HEK293 (cell line): ENCODE measurements around the gene ACER3.
"Not testable (repeated sequence)": the region's sequence is repeated elsewhere in the genome, so short reads cannot be mapped to it uniquely, and the experiment has no call there.

Experiments
- CTCF ChIA-PET: fragments of 350-600 bp; formaldehyde crosslinking; extraction: SDS; loops from one replicate; lab custom pipeline; 2021; ENCODE audit warnings: antibody characterized with exemption; lab: Yijun Ruan, JAX
- POLR2A ChIA-PET: fragments of 300-600 bp; formaldehyde crosslinking; extraction: SDS; loops from one replicate; lab custom pipeline; 2020; ENCODE audit warnings: antibody characterized with exemption, inconsistent platforms; lab: Yijun Ruan, JAX
- H3K27ac ChIP-seq: fragments of 200-500 bp; sonication (Bioruptor generic); 2 replicates; pipeline ENCODE4 v1.5.1; 2014; ENCODE audit warnings: low read depth, low read length, control low read depth, inconsistent platforms; ENCODE audit errors: extremely low read depth
- H3K36me3 ChIP-seq, 2 experiments: fragments of 200-500 bp in 1 of 2; sonication (Bioruptor generic) in 1 of 2; 1 replicate in 1 of 2; 2 replicates in 1 of 2; pipeline ENCODE4 v1.5.1; 2014 to 2017; ENCODE audit warnings: inconsistent platforms in 2 of 2, low read length in 2 of 2; ENCODE audit not compliant: control insufficient read depth in 2 of 2, insufficient read depth in 1 of 2
- H3K4me1 ChIP-seq: fragments of 200-500 bp; sonication (Bioruptor generic); 2 replicates; pipeline ENCODE4 v1.5.1; 2014; ENCODE audit warnings: mild to moderate bottlenecking, low read length, inconsistent platforms; ENCODE audit not compliant: control insufficient read depth, insufficient read depth
- H3K4me3 ChIP-seq: 2 replicates; pipeline ENCODE4 v1.5.1; 2011; ENCODE audit warnings: low read depth, mild to moderate bottlenecking, control low read depth, low read length, moderate library complexity
- H3K9me3 ChIP-seq: fragments of 200-500 bp; sonication (Bioruptor generic); 2 replicates; pipeline ENCODE4 v1.5.1; 2014; ENCODE audit warnings: low read depth, low read length, inconsistent platforms; ENCODE audit not compliant: control insufficient read depth, insufficient read depth
- GLIS1 ChIP-seq: fragments of 450-650 bp; formaldehyde crosslinking; IDR thresholded peaks from 2 replicates; pipeline ENCODE4 v1.5.1; 2016; ENCODE audit warnings: missing biosample characterization, missing genetic modification characterization
- GLIS2 ChIP-seq: fragments of 450-650 bp; formaldehyde crosslinking; IDR thresholded peaks from 2 replicates; pipeline ENCODE4 v1.5.1; 2016; ENCODE audit warnings: missing biosample characterization, missing genetic modification characterization
- MZF1 ChIP-seq: fragments of 450-650 bp; formaldehyde crosslinking; IDR thresholded peaks from 2 replicates; pipeline ENCODE4 v1.5.1; 2017; ENCODE audit warnings: missing biosample characterization, missing genetic modification characterization, borderline replicate concordance
- PBX3 ChIP-seq: sonication (generic); formaldehyde crosslinking; IDR thresholded peaks from 2 replicates; pipeline ENCODE4 v1.8.1; 2022; ENCODE audit warnings: mild to moderate bottlenecking, moderate library complexity, missing genetic modification reagents
- ZNF146 ChIP-seq: fragments of 450-650 bp; formaldehyde crosslinking; IDR thresholded peaks from 2 replicates; pipeline ENCODE4 v1.5.1; 2016; ENCODE audit warnings: missing biosample characterization, missing genetic modification characterization
- ZNF248 ChIP-seq: fragments of 450-650 bp; formaldehyde crosslinking; IDR thresholded peaks from 2 replicates; pipeline ENCODE4 v1.5.1; 2017; ENCODE audit warnings: missing biosample characterization, missing genetic modification characterization
- ZNF280C ChIP-seq: fragments of 450-650 bp; formaldehyde crosslinking; IDR thresholded peaks from 2 replicates; pipeline ENCODE4 v1.5.1; 2016; ENCODE audit warnings: missing biosample characterization, missing genetic modification characterization
- ZNF362 ChIP-seq: fragments of 450-650 bp; formaldehyde crosslinking; IDR thresholded peaks from 2 replicates; pipeline ENCODE4 v1.5.1; 2016; ENCODE audit warnings: missing biosample characterization, missing genetic modification characterization
- ZNF530 ChIP-seq: fragments of 450-650 bp; formaldehyde crosslinking; IDR thresholded peaks from 2 replicates; pipeline ENCODE4 v1.5.1; 2016; ENCODE audit warnings: low read depth, missing biosample characterization, missing genetic modification characterization
- ZNF555 ChIP-seq: fragments of 450-650 bp; formaldehyde crosslinking; conservative IDR thresholded peaks from 2 replicates; pipeline ENCODE4 v1.5.1; 2017; ENCODE audit warnings: missing biosample characterization, mild to moderate bottlenecking, missing genetic modification characterization, inconsistent platforms
- ZNF560 ChIP-seq: fragments of 450-650 bp; formaldehyde crosslinking; IDR thresholded peaks from 2 replicates; pipeline ENCODE4 v1.5.1; 2017; ENCODE audit warnings: missing biosample characterization, missing genetic modification characterization, borderline replicate concordance
- ZSCAN23 ChIP-seq: fragments of 450-650 bp; formaldehyde crosslinking; IDR thresholded peaks from 2 replicates; pipeline ENCODE4 v1.5.1; 2016; ENCODE audit warnings: missing biosample characterization, missing genetic modification characterization
- TF ChIP-seq, protein P1 (sequence below): fragments of 450-650 bp; formaldehyde crosslinking; IDR thresholded peaks from 2 replicates; pipeline ENCODE4 v1.5.1; 2016; ENCODE audit warnings: missing biosample characterization, missing genetic modification characterization

ACER3 gene

DNA sequence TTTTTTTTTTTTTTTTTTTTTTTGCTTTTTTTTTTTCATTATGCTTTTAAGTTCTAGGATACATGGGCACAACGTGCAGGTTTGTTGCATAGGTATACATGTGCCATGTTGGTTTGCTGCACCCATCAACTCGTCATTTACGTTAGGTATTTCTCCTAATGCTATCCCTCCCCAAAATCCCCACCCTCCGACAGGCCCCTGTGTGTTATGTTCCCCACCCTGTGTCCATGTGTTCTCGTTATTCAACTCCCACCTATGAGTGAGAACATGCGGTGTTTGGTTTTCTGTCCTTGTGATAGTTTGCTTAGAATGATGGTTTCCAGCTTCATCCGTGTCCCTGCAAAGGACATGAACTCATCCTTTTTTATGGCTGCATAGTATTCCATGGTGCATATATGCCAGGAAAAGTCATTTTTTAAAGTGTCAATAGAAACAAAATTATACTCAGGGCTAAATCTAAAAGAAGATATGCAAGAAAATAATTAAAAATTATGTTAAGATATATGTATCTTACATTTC is 187.3 kb downstream of the ACER3 start:
- H3K4me1 ChIP-seq, H3K36me3 ChIP-seq, H3K27ac ChIP-seq, H3K4me3 ChIP-seq, H3K9me3 ChIP-seq: not testable (repeated sequence)
- CTCF ChIA-PET = interaction anchor here (0.6 to 4.4 kb wide), 30 partner anchors 10 to 1475 kb away, joined by 3 to 61 read pairs (median 4); partner anchors contain the start of gene CAPN5
- POLR2A ChIA-PET = interaction anchor here (0.6 to 1.4 kb wide), 5 partner anchors 19 to 531 kb away, joined by 3 to 4 read pairs (median 4); partner anchors contain the start of gene CAPN5
- TF ChIP-seq, protein P1, sequence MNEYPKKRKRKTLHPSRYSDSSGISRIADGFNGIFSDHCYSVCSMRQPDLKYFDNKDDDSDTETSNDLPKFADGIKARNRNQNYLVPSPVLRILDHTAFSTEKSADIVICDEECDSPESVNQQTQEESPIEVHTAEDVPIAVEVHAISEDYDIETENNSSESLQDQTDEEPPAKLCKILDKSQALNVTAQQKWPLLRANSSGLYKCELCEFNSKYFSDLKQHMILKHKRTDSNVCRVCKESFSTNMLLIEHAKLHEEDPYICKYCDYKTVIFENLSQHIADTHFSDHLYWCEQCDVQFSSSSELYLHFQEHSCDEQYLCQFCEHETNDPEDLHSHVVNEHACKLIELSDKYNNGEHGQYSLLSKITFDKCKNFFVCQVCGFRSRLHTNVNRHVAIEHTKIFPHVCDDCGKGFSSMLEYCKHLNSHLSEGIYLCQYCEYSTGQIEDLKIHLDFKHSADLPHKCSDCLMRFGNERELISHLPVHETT (tag by site-specific recombination) = 0 out of 2 replicates have a peak, but pooled peaks have one; percentile 2
- TF ChIP-seq ZNF146 (tag by site-specific recombination) (peak; percentile 90), ZNF362 (peak; percentile 10)

DNA sequence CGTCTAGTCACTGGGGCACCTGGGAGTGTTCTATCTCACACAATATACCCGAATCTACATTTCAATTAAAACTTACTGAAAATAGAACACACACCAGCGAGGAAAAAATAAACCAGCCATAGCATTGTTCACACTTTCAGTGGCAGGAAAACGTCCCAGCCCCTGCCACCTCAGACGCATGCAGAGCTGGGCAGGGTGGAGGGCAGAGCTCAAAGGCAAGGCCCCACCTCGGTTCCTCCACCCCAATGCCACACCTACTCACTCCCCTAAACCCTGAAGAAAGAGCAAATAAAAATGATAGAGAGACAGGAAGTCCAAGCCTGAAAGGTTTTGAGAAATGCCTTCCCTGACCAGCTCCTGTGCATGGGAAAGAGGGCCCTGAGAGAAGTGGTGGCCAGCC is 188.3 kb downstream of the ACER3 start:
- POLR2A ChIA-PET = no interaction called here
- Histone ChIP-seq H3K9me3 (no peaks in the 10 kb centered on the region), H3K4me1 (no peaks in the 10 kb centered on the region), H3K36me3 (no peaks in the 10 kb centered on the region), H3K27ac (no peak overlapping the region), H3K4me3 (no peak overlapping the region)
- CTCF ChIA-PET = interaction anchor here (1.1 to 4.4 kb wide), 3 partner anchors 14 to 42 kb away, joined by 3 to 61 read pairs (median 14); no protein-coding TSS in a partner anchor
- TF ChIP-seq ZNF248 (tag by site-specific recombination) (no peak), ZNF530 (tag by site-specific recombination) (no peak), GLIS1 (no peak)

GRCh38 chr11:77051511-77051910 is 190.8 kb downstream of the ACER3 start:
- H3K9me3 ChIP-seq = no peaks in the 10 kb centered on the region
- POLR2A ChIA-PET = no interaction called here
- no peak overlapping the region for H3K4me3 ChIP-seq
- no peak overlapping the region for H3K27ac ChIP-seq
- CTCF ChIA-PET = interaction anchor here (0.6 to 1.2 kb wide), 4 partner anchors 19 to 270 kb away, joined by 3 to 4 read pairs (median 3); no protein-coding TSS in a partner anchor
- H3K36me3 ChIP-seq = no peaks in the 10 kb centered on the region
- no peaks in the 10 kb centered on the region for H3K4me1 ChIP-seq
- TF ChIP-seq ZSCAN23 (tag by site-specific recombination) (no peak), ZNF280C (no peak), PBX3 (CRISPR knock-in tag) (no peak), ZNF555 (tag by site-specific recombination) (no peak), MZF1 (tag by site-specific recombination) (no peak), GLIS2 (tag by site-specific recombination) (no peak), ZNF560 (tag by site-specific recombination) (no peak)
- TF ChIP-seq, all 188 proteins: peak for 0
